K562 (cell line): Measurements from ENCODE around the gene ZNRD2. TPM values are rescaled to one million over a fixed set of nuclear protein-coding genes. Genes with fewer than 3 reads are reported as not detected.

ENCODE experiments used
- ARNT ChIP-seq, 2 experiments: fragments of 450-650 bp; IDR thresholded peaks; 2 replicates each; pipeline ENCODE4 v1.6.1; 2016; ENCODE audit warnings: mild to moderate bottlenecking in 1 of 2
- CEBPB ChIP-seq: fragments of 450-650 bp; IDR thresholded peaks from 2 replicates; pipeline ENCODE4 v1.6.1; 2016; ENCODE audit warnings: missing genetic modification characterization, missing compliant biosample characterization
- CREBBP ChIP-seq: IDR thresholded peaks from one replicate; pipeline ENCODE4 v1.6.1; 2012; ENCODE audit warnings: low read depth, mild to moderate bottlenecking, control low read depth, inconsistent platforms, low read length
- ELF4 ChIP-seq: fragments of 450-650 bp; formaldehyde crosslinking; IDR thresholded peaks from 2 replicates; pipeline ENCODE4 v1.4.0; 2022; ENCODE audit warnings: missing genetic modification characterization
- ETV1 ChIP-seq: fragments of 450-650 bp; conservative IDR thresholded peaks from 2 replicates; pipeline ENCODE4 v1.6.1; 2016; ENCODE audit warnings: missing genetic modification characterization, control low read depth, low read depth, missing compliant biosample characterization
- FOS ChIP-seq: IDR thresholded peaks from 3 replicates; pipeline ENCODE4 v1.6.1; 2011; ENCODE audit not compliant: insufficient read length; ENCODE audit errors: extremely low read depth
- HCFC1 ChIP-seq: IDR thresholded peaks from 2 replicates; pipeline ENCODE4 v1.6.1; 2012; ENCODE audit warnings: low read depth, low read length, improper control_type of control experiment
- KHSRP ChIP-seq: fragments of 450-650 bp; IDR thresholded peaks from 2 replicates; pipeline ENCODE4 v1.6.1; 2017
- LARP7 ChIP-seq: fragments of 450-650 bp; IDR thresholded peaks from 2 replicates; pipeline ENCODE4 v1.6.1; 2016
- MEF2A ChIP-seq: IDR thresholded peaks from 2 replicates; pipeline ENCODE4 v1.6.1; 2011; ENCODE audit warnings: low read depth, mild to moderate bottlenecking, low read length, moderate library complexity; ENCODE audit not compliant: control insufficient read depth
- NCOA4 ChIP-seq: fragments of 450-650 bp; IDR thresholded peaks from 2 replicates; pipeline ENCODE4 v1.6.1; 2018; ENCODE audit warnings: mild to moderate bottlenecking; ENCODE audit not compliant: partially characterized antibody
- NEUROD1 ChIP-seq: fragments of 150-350 bp; IDR thresholded peaks from 2 replicates; pipeline ENCODE4 v1.6.1; 2014; ENCODE audit warnings: borderline replicate concordance, low read length, low read depth; ENCODE audit not compliant: partially characterized antibody
- PHF8 ChIP-seq: fragments of 200-600 bp; sonication (generic); IDR thresholded peaks from 2 replicates; pipeline ENCODE4 v1.6.1; 2012; ENCODE audit warnings: mixed run types, mild to moderate bottlenecking, inconsistent platforms, low read length, moderate library complexity, borderline replicate concordance
- PHTF2 ChIP-seq: fragments of 250-450 bp; sonication (Bioruptor Pico); IDR thresholded peaks from 2 replicates; pipeline ENCODE4 v1.5.0; 2021; ENCODE audit warnings: mild to moderate bottlenecking
- RBBP5 ChIP-seq: fragments of 200-600 bp; sonication (generic); IDR thresholded peaks from 2 replicates; pipeline ENCODE4 v1.6.1; 2012; ENCODE audit warnings: borderline replicate concordance, mild to moderate bottlenecking, low read length, control low read depth, inconsistent platforms; ENCODE audit not compliant: insufficient read depth, poor library complexity, severe bottlenecking
- SMARCB1 ChIP-seq: IDR thresholded peaks from 2 replicates; pipeline ENCODE4 v1.6.1; 2011; ENCODE audit warnings: improper control_type of control experiment, low read depth; ENCODE audit not compliant: insufficient read length
- TARDBP ChIP-seq: fragments of 450-650 bp; IDR thresholded peaks from 2 replicates; pipeline ENCODE4 v1.6.1; 2016
- TEAD1 ChIP-seq, 2 experiments: fragments of 450-650 bp in 1 of 2; sonication (generic) in 1 of 2; formaldehyde crosslinking; IDR thresholded peaks; 2 replicates each; pipeline versions ENCODE4 v1.4.0 to v1.8.0; 2020 to 2022; ENCODE audit warnings: mild to moderate bottlenecking in 2 of 2, missing genetic modification reagents in 1 of 2
- TEAD4 ChIP-seq, 2 experiments: sonication (generic) in 1 of 2; formaldehyde crosslinking in 1 of 2; IDR thresholded peaks; 2 replicates each; pipeline versions ENCODE4 v1.6.1 to v1.8.0; 2012 to 2022; ENCODE audit warnings: borderline replicate concordance in 1 of 2, inconsistent platforms in 1 of 2, low read length in 1 of 2, mild to moderate bottlenecking in 1 of 2, missing genetic modification reagents in 1 of 2
- ZNF41 ChIP-seq: fragments of 250-450 bp; sonication (Bioruptor Pico); conservative IDR thresholded peaks from 2 replicates; pipeline ENCODE4 v1.4.0; 2020; ENCODE audit warnings: mild to moderate bottlenecking
- ZNF431 ChIP-seq: sonication (generic); formaldehyde crosslinking; IDR thresholded peaks from 2 replicates; pipeline ENCODE4 v1.8.0; 2022; ENCODE audit warnings: mild to moderate bottlenecking, missing genetic modification reagents
- ZNF699 ChIP-seq: fragments of 250-450 bp; sonication (Bioruptor Pico); IDR thresholded peaks from 2 replicates; pipeline ENCODE4 v1.8.0; 2021; ENCODE audit warnings: mild to moderate bottlenecking, moderate library complexity; ENCODE audit not compliant: insufficient replicate concordance
- ZNF780A ChIP-seq: fragments of 250-450 bp; sonication (Bioruptor Pico); IDR thresholded peaks from 2 replicates; pipeline ENCODE4 v1.5.0; 2021; ENCODE audit warnings: mild to moderate bottlenecking
- ZSCAN29 ChIP-seq: fragments of 450-650 bp; IDR thresholded peaks from 2 replicates; pipeline ENCODE4 v1.6.1; 2017
- polyA plus RNA-seq, 8 experiments: library from polyadenylated mRNA; depleted of rRNA in 4 of 8; stranded (reverse) in 5 of 8; unstranded in 3 of 8; fragments of >200 nt; fragmentation: Nextera tagmentation in 2 of 8; fragmentation: Illumina TruSeq in 1 of 8; extraction: Ambion mirVana in 2 of 8; extraction: Trizol in 1 of 8; gene quantifications; 2 replicates each; pipeline versions ENCODE4 v1.2.1 to v1.2.3, GENCODE V29; 2011 to 2014; ENCODE audit warnings: inconsistent platforms in 1 of 8, missing spikeins in 1 of 8
- total RNA-seq, 7 experiments: library from RNA; depleted of rRNA in 6 of 7; stranded (reverse); fragments of >200 nt in 6 of 7; fragmentation: Illumina TruSeq in 2 of 7; extraction: Trizol in 2 of 7; gene quantifications; 2 replicates each; pipeline versions ENCODE4 v1.2.1 to v1.2.3, GENCODE V29; 2011 to 2021; ENCODE audit warnings: low replicate concordance in 1 of 7
- TF ChIP-seq, protein P1 (sequence below): sonication (generic); formaldehyde crosslinking; IDR thresholded peaks from 2 replicates; pipeline ENCODE4 v1.8.0; 2022; ENCODE audit warnings: missing genetic modification reagents, mild to moderate bottlenecking, borderline replicate concordance
- TF ChIP-seq, protein P2 (sequence below): fragments of 250-450 bp; sonication (Bioruptor Pico); IDR thresholded peaks from 2 replicates; pipeline ENCODE4 v1.8.0; 2022; ENCODE audit warnings: inconsistent platforms, mild to moderate bottlenecking, moderate library complexity, borderline replicate concordance

ZNRD2 gene
- total and polyA plus RNA-seq, 9 of the 15 experiments (the other 6 are each of a cell fraction or from before 2014, with no cell fraction given): 13.4 to 129 (median 60.4) TPM

DNA sequence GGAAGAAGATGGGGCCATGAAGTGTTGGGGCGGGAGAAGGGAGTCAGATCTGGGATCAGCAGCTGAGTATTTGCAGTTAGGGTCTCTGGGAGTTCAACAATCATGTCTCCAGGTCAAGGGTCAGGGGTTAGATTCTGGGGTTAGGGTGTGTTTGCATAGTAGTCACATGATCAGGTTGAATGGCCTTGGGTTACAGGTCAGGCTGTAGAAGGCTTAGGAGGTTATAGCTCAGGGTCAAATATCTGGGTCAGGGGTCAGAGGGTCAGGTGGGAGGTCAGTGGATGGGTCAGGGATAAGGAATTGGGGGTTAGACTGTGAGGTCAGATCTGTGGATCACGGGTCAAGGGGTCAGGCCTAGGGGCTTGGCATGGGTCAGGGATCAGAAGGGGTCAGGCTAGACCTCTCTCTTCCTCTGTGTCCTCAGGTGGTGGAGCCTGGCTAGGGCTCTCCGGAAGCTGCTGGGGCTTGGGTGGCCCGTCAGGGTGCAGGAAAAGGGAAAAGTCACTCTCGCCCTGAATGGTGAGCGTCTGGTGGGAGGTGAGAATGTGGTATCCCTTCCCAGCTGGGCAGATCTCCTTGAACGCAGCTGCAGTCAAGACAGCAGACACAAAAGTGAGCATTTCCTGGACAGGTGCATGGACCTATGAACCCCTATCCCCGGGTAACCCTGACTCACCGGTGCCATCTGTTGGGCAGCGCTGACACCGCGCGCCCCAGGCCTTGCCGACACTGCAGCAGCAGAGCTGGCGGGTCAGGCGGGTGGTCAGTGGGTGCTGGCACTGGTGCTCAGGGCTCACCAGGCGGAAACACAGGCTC lies 18.5 kb upstream of the ZNRD2 start (continued):
- no peak for TF ChIP-seq TEAD4 (IDR thresholded peaks at IDR 0.05; ENCODE audit: low read length)
- TF ChIP-seq TEAD4 (CRISPR knock-in tag; IDR thresholded peaks at IDR 0.05; ENCODE audit: borderline replicate concordance): no peak
- TF ChIP-seq PHTF2 (CRISPR knock-in tag): no peak
- no peak for TF ChIP-seq PHF8
- TF ChIP-seq SMARCB1: no peak
- no peak for TF ChIP-seq RBBP5
- no peak for TF ChIP-seq CEBPB
- TF ChIP-seq, protein P1, sequence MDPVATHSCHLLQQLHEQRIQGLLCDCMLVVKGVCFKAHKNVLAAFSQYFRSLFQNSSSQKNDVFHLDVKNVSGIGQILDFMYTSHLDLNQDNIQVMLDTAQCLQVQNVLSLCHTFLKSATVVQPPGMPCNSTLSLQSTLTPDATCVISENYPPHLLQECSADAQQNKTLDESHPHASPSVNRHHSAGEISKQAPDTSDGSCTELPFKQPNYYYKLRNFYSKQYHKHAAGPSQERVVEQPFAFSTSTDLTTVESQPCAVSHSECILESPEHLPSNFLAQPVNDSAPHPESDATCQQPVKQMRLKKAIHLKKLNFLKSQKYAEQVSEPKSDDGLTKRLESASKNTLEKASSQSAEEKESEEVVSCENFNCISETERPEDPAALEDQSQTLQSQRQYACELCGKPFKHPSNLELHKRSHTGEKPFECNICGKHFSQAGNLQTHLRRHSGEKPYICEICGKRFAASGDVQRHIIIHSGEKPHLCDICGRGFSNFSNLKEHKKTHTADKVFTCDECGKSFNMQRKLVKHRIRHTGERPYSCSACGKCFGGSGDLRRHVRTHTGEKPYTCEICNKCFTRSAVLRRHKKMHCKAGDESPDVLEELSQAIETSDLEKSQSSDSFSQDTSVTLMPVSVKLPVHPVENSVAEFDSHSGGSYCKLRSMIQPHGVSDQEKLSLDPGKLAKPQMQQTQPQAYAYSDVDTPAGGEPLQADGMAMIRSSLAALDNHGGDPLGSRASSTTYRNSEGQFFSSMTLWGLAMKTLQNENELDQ (CRISPR knock-in tag): no peak
- TF ChIP-seq, protein P2, sequence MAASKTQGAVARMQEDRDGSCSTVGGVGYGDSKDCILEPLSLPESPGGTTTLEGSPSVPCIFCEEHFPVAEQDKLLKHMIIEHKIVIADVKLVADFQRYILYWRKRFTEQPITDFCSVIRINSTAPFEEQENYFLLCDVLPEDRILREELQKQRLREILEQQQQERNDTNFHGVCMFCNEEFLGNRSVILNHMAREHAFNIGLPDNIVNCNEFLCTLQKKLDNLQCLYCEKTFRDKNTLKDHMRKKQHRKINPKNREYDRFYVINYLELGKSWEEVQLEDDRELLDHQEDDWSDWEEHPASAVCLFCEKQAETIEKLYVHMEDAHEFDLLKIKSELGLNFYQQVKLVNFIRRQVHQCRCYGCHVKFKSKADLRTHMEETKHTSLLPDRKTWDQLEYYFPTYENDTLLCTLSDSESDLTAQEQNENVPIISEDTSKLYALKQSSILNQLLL (CRISPR knock-in tag): no peak
- TF ChIP-seq ZNF41 (CRISPR knock-in tag): no peak
- TF ChIP-seq LARP7: peak; percentile 85; the same call in 1 of the 2 replicates
- TF ChIP-seq KHSRP: no peak
- TF ChIP-seq NCOA4: no peak
- TF ChIP-seq ZNF780A: no peak
- no peak for TF ChIP-seq MEF2A
- no peak for TF ChIP-seq ZNF431 (CRISPR knock-in tag)
- TF ChIP-seq HCFC1: no peak
- TF ChIP-seq FOS: no peak
- no peak for TF ChIP-seq ZNF699 (CRISPR knock-in tag)
- no peak for TF ChIP-seq CREBBP
- TF ChIP-seq NEUROD1: no peak
- TF ChIP-seq TARDBP: no peak
- 0 out of 2 replicates have a peak, but pooled peaks have one; percentile 23 for TF ChIP-seq ETV1
- TF ChIP-seq ZSCAN29: no peak
- TF ChIP-seq TEAD1 (CRISPR knock-in tag; IDR thresholded peaks at IDR 0.05): no peak
- no peak for TF ChIP-seq ELF4 (CRISPR knock-in tag)
- 0 out of 4 replicates have a peak, but pooled peaks of 1 of the 2 experiments have one; percentile 19 for TF ChIP-seq ARNT (IDR thresholded peaks at IDR 0.05)
